ENCODE measurements around the gene SCT. TPM values are rescaled to one million over a fixed set of nuclear protein-coding genes. Genes with fewer than 3 reads are reported as not detected.

SCT gene
- total RNA-seq, 1 experiment from 2014 or later: 2.3 TPM

- ChIA-PET CTCF (interaction anchor here (0.5 to 2.8 kb wide), 5 partner anchors 22 to 150 kb away, joined by 3 to 14 read pairs (median 4); no protein-coding TSS in a partner anchor), POLR2A (no interaction called here)
- DNase-seq (ENCODE audit: low spot score) (no peak), ATAC-seq (no peak)
- Mint-ChIP-seq H3K36me3 (peaks cover 13% of the 10 kb centered on the region), H3K27me3 (ENCODE audit: low read depth) (no peaks in the 10 kb centered on the region), H3K9me3 (no peaks in the 10 kb centered on the region), H3K4me1 (0 out of 2 replicates have a peak, but pooled peaks cover 4% of the 10 kb centered on the region), H3K4me3 (no peak overlapping the region), H3K27ac (no peak overlapping the region)
- TF ChIP-seq, protein P1, sequence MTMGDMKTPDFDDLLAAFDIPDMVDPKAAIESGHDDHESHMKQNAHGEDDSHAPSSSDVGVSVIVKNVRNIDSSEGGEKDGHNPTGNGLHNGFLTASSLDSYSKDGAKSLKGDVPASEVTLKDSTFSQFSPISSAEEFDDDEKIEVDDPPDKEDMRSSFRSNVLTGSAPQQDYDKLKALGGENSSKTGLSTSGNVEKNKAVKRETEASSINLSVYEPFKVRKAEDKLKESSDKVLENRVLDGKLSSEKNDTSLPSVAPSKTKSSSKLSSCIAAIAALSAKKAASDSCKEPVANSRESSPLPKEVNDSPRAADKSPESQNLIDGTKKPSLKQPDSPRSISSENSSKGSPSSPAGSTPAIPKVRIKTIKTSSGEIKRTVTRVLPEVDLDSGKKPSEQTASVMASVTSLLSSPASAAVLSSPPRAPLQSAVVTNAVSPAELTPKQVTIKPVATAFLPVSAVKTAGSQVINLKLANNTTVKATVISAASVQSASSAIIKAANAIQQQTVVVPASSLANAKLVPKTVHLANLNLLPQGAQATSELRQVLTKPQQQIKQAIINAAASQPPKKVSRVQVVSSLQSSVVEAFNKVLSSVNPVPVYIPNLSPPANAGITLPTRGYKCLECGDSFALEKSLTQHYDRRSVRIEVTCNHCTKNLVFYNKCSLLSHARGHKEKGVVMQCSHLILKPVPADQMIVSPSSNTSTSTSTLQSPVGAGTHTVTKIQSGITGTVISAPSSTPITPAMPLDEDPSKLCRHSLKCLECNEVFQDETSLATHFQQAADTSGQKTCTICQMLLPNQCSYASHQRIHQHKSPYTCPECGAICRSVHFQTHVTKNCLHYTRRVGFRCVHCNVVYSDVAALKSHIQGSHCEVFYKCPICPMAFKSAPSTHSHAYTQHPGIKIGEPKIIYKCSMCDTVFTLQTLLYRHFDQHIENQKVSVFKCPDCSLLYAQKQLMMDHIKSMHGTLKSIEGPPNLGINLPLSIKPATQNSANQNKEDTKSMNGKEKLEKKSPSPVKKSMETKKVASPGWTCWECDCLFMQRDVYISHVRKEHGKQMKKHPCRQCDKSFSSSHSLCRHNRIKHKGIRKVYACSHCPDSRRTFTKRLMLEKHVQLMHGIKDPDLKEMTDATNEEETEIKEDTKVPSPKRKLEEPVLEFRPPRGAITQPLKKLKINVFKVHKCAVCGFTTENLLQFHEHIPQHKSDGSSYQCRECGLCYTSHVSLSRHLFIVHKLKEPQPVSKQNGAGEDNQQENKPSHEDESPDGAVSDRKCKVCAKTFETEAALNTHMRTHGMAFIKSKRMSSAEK (CRISPR knock-in tag; IDR thresholded peaks at IDR 0.05; ENCODE audit: borderline replicate concordance): no peak
- TF ChIP-seq ZNF416 (CRISPR knock-in tag; IDR thresholded peaks at IDR 0.05): no peak
- no peak for TF ChIP-seq CREM (CRISPR knock-in tag; IDR thresholded peaks at IDR 0.05)
- no peak for TF ChIP-seq GTF2I (CRISPR knock-in tag; conservative IDR thresholded peaks at IDR 0.05)
- TF ChIP-seq ZSCAN18 (CRISPR knock-in tag; IDR thresholded peaks at IDR 0.05): no peak
- TF ChIP-seq, protein P2, sequence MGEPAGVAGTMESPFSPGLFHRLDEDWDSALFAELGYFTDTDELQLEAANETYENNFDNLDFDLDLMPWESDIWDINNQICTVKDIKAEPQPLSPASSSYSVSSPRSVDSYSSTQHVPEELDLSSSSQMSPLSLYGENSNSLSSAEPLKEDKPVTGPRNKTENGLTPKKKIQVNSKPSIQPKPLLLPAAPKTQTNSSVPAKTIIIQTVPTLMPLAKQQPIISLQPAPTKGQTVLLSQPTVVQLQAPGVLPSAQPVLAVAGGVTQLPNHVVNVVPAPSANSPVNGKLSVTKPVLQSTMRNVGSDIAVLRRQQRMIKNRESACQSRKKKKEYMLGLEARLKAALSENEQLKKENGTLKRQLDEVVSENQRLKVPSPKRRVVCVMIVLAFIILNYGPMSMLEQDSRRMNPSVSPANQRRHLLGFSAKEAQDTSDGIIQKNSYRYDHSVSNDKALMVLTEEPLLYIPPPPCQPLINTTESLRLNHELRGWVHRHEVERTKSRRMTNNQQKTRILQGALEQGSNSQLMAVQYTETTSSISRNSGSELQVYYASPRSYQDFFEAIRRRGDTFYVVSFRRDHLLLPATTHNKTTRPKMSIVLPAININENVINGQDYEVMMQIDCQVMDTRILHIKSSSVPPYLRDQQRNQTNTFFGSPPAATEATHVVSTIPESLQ (CRISPR knock-in tag; IDR thresholded peaks at IDR 0.05): no peak
- TF ChIP-seq NR1H2 (CRISPR knock-in tag; IDR thresholded peaks at IDR 0.05): no peak
- no peak for TF ChIP-seq NR2C2 (CRISPR knock-in tag; IDR thresholded peaks at IDR 0.05)
- TF ChIP-seq ZNF317 (CRISPR knock-in tag; IDR thresholded peaks at IDR 0.05; ENCODE audit: borderline replicate concordance, low read depth): no peak
- TF ChIP-seq ZNF512 (CRISPR knock-in tag; IDR thresholded peaks at IDR 0.05; ENCODE audit: borderline replicate concordance): no peak
Observed at GRCh38 chr11:612961-613300, 14.1 kb downstream of the SCT start.

GRCh38 chr11:612201-612960 lies 14.6 kb downstream of the SCT start:
- peaks cover 14% of the 10 kb centered on the region for H3K36me3 Mint-ChIP-seq
- H3K4me3 Mint-ChIP-seq: no peak overlapping the region
- H3K4me1 Mint-ChIP-seq: 0 out of 2 replicates have a peak, but pooled peaks cover 4% of the 10 kb centered on the region
- H3K27ac Mint-ChIP-seq: peak overlapping the region; percentile 82; the same call in 1 of the 2 replicates
- H3K9me3 Mint-ChIP-seq: no peaks in the 10 kb centered on the region
- TF ChIP-seq, protein P3, sequence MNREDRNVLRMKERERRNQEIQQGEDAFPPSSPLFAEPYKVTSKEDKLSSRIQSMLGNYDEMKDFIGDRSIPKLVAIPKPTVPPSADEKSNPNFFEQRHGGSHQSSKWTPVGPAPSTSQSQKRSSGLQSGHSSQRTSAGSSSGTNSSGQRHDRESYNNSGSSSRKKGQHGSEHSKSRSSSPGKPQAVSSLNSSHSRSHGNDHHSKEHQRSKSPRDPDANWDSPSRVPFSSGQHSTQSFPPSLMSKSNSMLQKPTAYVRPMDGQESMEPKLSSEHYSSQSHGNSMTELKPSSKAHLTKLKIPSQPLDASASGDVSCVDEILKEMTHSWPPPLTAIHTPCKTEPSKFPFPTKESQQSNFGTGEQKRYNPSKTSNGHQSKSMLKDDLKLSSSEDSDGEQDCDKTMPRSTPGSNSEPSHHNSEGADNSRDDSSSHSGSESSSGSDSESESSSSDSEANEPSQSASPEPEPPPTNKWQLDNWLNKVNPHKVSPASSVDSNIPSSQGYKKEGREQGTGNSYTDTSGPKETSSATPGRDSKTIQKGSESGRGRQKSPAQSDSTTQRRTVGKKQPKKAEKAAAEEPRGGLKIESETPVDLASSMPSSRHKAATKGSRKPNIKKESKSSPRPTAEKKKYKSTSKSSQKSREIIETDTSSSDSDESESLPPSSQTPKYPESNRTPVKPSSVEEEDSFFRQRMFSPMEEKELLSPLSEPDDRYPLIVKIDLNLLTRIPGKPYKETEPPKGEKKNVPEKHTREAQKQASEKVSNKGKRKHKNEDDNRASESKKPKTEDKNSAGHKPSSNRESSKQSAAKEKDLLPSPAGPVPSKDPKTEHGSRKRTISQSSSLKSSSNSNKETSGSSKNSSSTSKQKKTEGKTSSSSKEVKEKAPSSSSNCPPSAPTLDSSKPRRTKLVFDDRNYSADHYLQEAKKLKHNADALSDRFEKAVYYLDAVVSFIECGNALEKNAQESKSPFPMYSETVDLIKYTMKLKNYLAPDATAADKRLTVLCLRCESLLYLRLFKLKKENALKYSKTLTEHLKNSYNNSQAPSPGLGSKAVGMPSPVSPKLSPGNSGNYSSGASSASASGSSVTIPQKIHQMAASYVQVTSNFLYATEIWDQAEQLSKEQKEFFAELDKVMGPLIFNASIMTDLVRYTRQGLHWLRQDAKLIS (CRISPR knock-in tag; IDR thresholded peaks at IDR 0.05; ENCODE audit: borderline replicate concordance): no peak
- TF ChIP-seq CBFB (CRISPR knock-in tag; IDR thresholded peaks at IDR 0.05; ENCODE audit: low read depth) (no peak), NFYB (CRISPR knock-in tag; conservative IDR thresholded peaks at IDR 0.05; ENCODE audit: low read depth) (no peak)
- POLR2A ChIA-PET: no interaction called here
- ATAC-seq (no peak), DNase-seq (ENCODE audit: low spot score) (no peak)
- CTCF ChIA-PET: interaction anchor here (0.6 to 2.8 kb wide), 7 partner anchors 23 to 151 kb away, joined by 3 to 14 read pairs (median 4); partner anchors contain the start of genes LMNTD2 and PHRF1
- H3K27me3 Mint-ChIP-seq (ENCODE audit: low read depth): no peaks in the 10 kb centered on the region

Measured in WTC11 (cell line).